K562 (cell line): ENCODE data around the gene RAPSN. TPM values are rescaled to one million over a fixed set of nuclear protein-coding genes. Genes with fewer than 3 reads are reported as not detected.

Experiments
- ATAC-seq: fragments of 200-7000 bp; cut with Tn5 transposase; 3 replicates; pipeline ENCODE4 v1.9.1; 2020; ENCODE audit warnings: moderate library complexity
- BruUV-seq: library from RNA; stranded (reverse); fragments of 400-500 nt; replicated peaks from 2 replicates; lab custom pipeline; 2021; lab: Mats Ljungman, UMichigan
- CTCF ChIA-PET: fragments of 300-600 bp; formaldehyde crosslinking; extraction: SDS; loops from one replicate; lab custom pipeline; 2021; ENCODE audit warnings: low intra/inter-chr PET ratio; lab: Yijun Ruan, JAX
- POLR2A ChIA-PET: fragments of 300-600, 350-650 bp; sonication (Branson Sonifier 250); formaldehyde crosslinking; extraction: SDS; loops from one replicate; lab custom pipeline; 2021; ENCODE audit warnings: antibody characterized with exemption, inconsistent platforms; lab: Yijun Ruan, JAX
- DNase-seq, 4 experiments: peaks; one replicate each; pipeline versions ENCODE4 v3.0.0 to v3.0.0-alpha.2; 2011 to 2018; ENCODE audit warnings: low spot score in 3 of 4, mixed read lengths in 3 of 4; ENCODE audit errors: extremely low read depth in 1 of 4
- FAIRE-seq: peaks from 2 replicates; lab custom pipeline; 2011; peaks lifted over from hg19 to GRCh38; lab: Jason Lieb, UNC
- H2AFZ ChIP-seq: 2 replicates; pipeline ENCODE4 v1.6.0; 2011; ENCODE audit warnings: low read depth, low read length, control low read depth, inconsistent platforms
- H3K27ac ChIP-seq: fragments of 200-600 bp; 3 replicates; pipeline ENCODE4 v1.8.0; 2011; ENCODE audit warnings: low read depth, mild to moderate bottlenecking, control low read depth, inconsistent platforms, low read length, moderate library complexity, mixed read lengths; ENCODE audit errors: extremely low read depth
- H3K27me3 ChIP-seq, 2 experiments: fragments of 300-600 bp in 1 of 2; 2 replicates in 1 of 2; 3 replicates in 1 of 2; pipeline versions ENCODE4 v1.6.0 to v1.8.0; 2011; ENCODE audit warnings: inconsistent platforms in 2 of 2, low read length in 2 of 2, mild to moderate bottlenecking in 1 of 2, mixed read lengths in 1 of 2, moderate library complexity in 1 of 2; ENCODE audit not compliant: control insufficient read depth in 2 of 2, insufficient read depth in 2 of 2
- H3K36me3 ChIP-seq: fragments of 300-600 bp; 3 replicates; pipeline ENCODE4 v1.8.0; 2011; ENCODE audit warnings: mild to moderate bottlenecking, low read length, inconsistent platforms; ENCODE audit not compliant: control insufficient read depth, insufficient read depth
- H3K4me1 ChIP-seq, 2 experiments: fragments of 200-600 bp in 1 of 2; replicated peaks in 1 of 2; 2 replicates in 1 of 2; 3 replicates in 1 of 2; pipeline versions ENCODE4 v1.5.1 to v1.8.0; 2011; ENCODE audit warnings: inconsistent platforms in 2 of 2, low read length in 2 of 2, mild to moderate bottlenecking in 1 of 2, mixed read lengths in 1 of 2, moderate library complexity in 1 of 2; ENCODE audit not compliant: control insufficient read depth in 2 of 2, insufficient read depth in 2 of 2
- H3K4me2 ChIP-seq: 2 replicates; pipeline ENCODE4 v1.6.1; 2011; ENCODE audit warnings: low read length, control low read depth, inconsistent platforms, mixed read lengths; ENCODE audit not compliant: insufficient read depth
- H3K4me3 ChIP-seq: fragments of 200-600 bp; sonication (generic), shearing (Covaris generic); 2 replicates; pipeline ENCODE4 v1.5.1; 2016; ENCODE audit warnings: control low read depth, inconsistent platforms
- H3K79me2 ChIP-seq: fragments of 200-600 bp; 3 replicates; pipeline ENCODE4 v1.8.0; 2011; ENCODE audit warnings: low read length, inconsistent platforms; ENCODE audit not compliant: control insufficient read depth, insufficient read depth
- H3K9ac ChIP-seq, 2 experiments: 2 replicates each; pipeline versions ENCODE4 v1.6.0 to v1.6.1; 2011; ENCODE audit warnings: low read depth in 2 of 2, low read length in 2 of 2, control low read depth in 1 of 2, inconsistent platforms in 1 of 2, mild to moderate bottlenecking in 1 of 2, mixed read lengths in 1 of 2; ENCODE audit not compliant: insufficient read depth in 1 of 2
- H3K9me1 ChIP-seq: one replicate; pipeline ENCODE4 v1.6.0; 2011; ENCODE audit warnings: inconsistent platforms, mild to moderate bottlenecking, low read length, moderate library complexity; ENCODE audit not compliant: control insufficient read depth, insufficient read depth
- H3K9me3 ChIP-seq: replicated peaks from 2 replicates; pipeline ENCODE4 v1.5.1; 2011; ENCODE audit warnings: low read depth, low read length, inconsistent platforms; ENCODE audit not compliant: control insufficient read depth, insufficient read depth
- H4K20me1 ChIP-seq: replicated peaks from 2 replicates; pipeline ENCODE4 v1.6.1; 2011; ENCODE audit warnings: low read length, inconsistent platforms, mixed read lengths; ENCODE audit not compliant: control insufficient read depth, insufficient read depth
- NCOA2 ChIP-seq, 2 experiments: fragments of 450-650 bp; IDR thresholded peaks; 2 replicates each; pipeline ENCODE4 v1.6.1; 2018; ENCODE audit warnings: mild to moderate bottlenecking in 2 of 2, moderate library complexity in 1 of 2; ENCODE audit not compliant: partially characterized antibody in 2 of 2
- POLR2G ChIP-seq: fragments of 200-400 bp; formaldehyde crosslinking; IDR thresholded peaks from 2 replicates; pipeline ENCODE4 v1.6.1; 2017; ENCODE audit warnings: low read depth, mild to moderate bottlenecking, antibody characterized with exemption, low read length, moderate library complexity
- RBFOX2 ChIP-seq: fragments of 200-400 bp; formaldehyde crosslinking; IDR thresholded peaks from 2 replicates; pipeline ENCODE4 v1.6.1; 2017; ENCODE audit warnings: low read depth, mild to moderate bottlenecking, low read length, moderate library complexity
- WGBS: fragments of 100-300 bp; shearing (Covaris generic); methylation state at CpG from one replicate; pipeline ENCODE4 v1.1.6; 2016; ENCODE audit warnings: low coverage, mixed read lengths; ENCODE audit not compliant: insufficient coverage; ENCODE audit errors: missing lambda C conversion rate; 5-methylcytosine and 5-hydroxymethylcytosine counted together
- in situ Hi-C: fragments of 300-500 bp; cut with MboI; formaldehyde crosslinking; loops from 4 replicates; pipeline ENCODE4 v1.15.0; 2018; ENCODE audit warnings: inconsistent platforms, mixed read lengths
- intact Hi-C: fragments of 100-400 bp; cut with micrococcal nuclease; formaldehyde crosslinking; loops from 2 replicates; pipeline ENCODE4 v1.14.2; 2022
- polyA plus RNA-seq, 8 experiments: library from polyadenylated mRNA; depleted of rRNA in 4 of 8; stranded (reverse) in 5 of 8; unstranded in 3 of 8; fragments of >200 nt; fragmentation: Nextera tagmentation in 2 of 8; fragmentation: Illumina TruSeq in 1 of 8; extraction: Ambion mirVana in 2 of 8; extraction: Trizol in 1 of 8; gene quantifications; 2 replicates each; pipeline versions ENCODE4 v1.2.1 to v1.2.3, GENCODE V29; 2011 to 2014; ENCODE audit warnings: inconsistent platforms in 1 of 8, missing spikeins in 1 of 8
- total RNA-seq, 7 experiments: library from RNA; depleted of rRNA in 6 of 7; stranded (reverse); fragments of >200 nt in 6 of 7; fragmentation: Illumina TruSeq in 2 of 7; extraction: Trizol in 2 of 7; gene quantifications; 2 replicates each; pipeline versions ENCODE4 v1.2.1 to v1.2.3, GENCODE V29; 2011 to 2021; ENCODE audit warnings: low replicate concordance in 1 of 7

The RAPSN gene
- total and polyA plus RNA-seq, 9 of the 15 experiments (the other 6 are each of a cell fraction or from before 2014, with no cell fraction given), result 0.06 to 0.11 TPM; not detected in 7

DNA sequence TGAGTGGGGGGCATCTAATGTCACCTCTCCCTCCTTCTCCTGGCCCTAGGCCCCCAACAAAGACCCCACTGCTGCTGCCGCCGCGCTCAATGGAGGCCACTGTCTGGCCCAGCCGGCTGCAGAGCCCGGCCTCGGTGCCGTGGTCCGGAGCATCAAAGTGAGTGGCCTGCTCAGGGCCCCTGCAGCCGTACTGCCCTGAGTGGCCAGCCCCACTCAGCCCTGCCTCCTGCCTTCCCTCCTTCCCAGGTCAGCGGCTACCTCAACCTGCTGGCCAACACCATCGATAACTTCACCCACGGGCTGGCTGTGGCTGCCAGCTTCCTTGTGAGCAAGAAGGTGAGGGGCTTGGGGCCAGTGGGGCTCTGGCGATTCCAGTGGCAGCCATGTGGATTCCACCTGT lies 35.6 kb downstream of the RAPSN start:
- intact Hi-C loops, result loop anchor here (2.0 kb wide), 1 partner anchor 203 kb away; no protein-coding TSS in a partner anchor
- Histone ChIP-seq H3K4me1 (peaks cover 5 to 64% of the 10 kb centered on the region in 2 experiments; a peak in 4 of 5 replicates), H3K27ac (no peak overlapping the region), H3K4me2 (no peak overlapping the region), H3K27me3 (no peaks in the 10 kb centered on the region), H3K9ac (peak overlapping the region in 1 of 2 experiments; percentile 57; a peak in 2 of 4 replicates), H3K4me3 (no peak overlapping the region), H3K9me3 (no peaks in the 10 kb centered on the region), H3K36me3 (peaks cover 10% of the 10 kb centered on the region; the same call in 2 of the 3 replicates), H2AFZ (no peak overlapping the region), H3K79me2 (peaks cover 7% of the 10 kb centered on the region; the same call in 2 of the 3 replicates), H3K9me1 (peaks cover 10% of the 10 kb centered on the region), H4K20me1 (peaks cover 7% of the 10 kb centered on the region; the same call in 1 of the 2 replicates)
- WGBS, result 79% methylated on average over 13 of the region's 13 CpGs
- BruUV-seq, result no TSS peak
- FAIRE-seq (no peak), DNase-seq (no peak), ATAC-seq (no peak)
- in situ Hi-C loops, result no loop called here
- POLR2A ChIA-PET, result interaction anchor here (1.2 to 1.7 kb wide), 2 partner anchors 10 to 44 kb away, joined by 4 to 6 read pairs; no protein-coding TSS in a partner anchor
- TF ChIP-seq POLR2G (peak; percentile 53), RBFOX2 (peak; percentile 53), NCOA2 (IDR thresholded peaks at IDR 0.05; ENCODE audit: partially characterized antibody in 2 of 2) (no peak)
- CTCF ChIA-PET, result no interaction called here
